ENCODE measurements around the gene ABHD3.
"Not testable (repeated sequence)": the region's sequence is repeated elsewhere in the genome, so short reads cannot be mapped to it uniquely, and the experiment has no call there.

The ABHD3 gene, protein sequence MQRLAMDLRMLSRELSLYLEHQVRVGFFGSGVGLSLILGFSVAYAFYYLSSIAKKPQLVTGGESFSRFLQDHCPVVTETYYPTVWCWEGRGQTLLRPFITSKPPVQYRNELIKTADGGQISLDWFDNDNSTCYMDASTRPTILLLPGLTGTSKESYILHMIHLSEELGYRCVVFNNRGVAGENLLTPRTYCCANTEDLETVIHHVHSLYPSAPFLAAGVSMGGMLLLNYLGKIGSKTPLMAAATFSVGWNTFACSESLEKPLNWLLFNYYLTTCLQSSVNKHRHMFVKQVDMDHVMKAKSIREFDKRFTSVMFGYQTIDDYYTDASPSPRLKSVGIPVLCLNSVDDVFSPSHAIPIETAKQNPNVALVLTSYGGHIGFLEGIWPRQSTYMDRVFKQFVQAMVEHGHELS

DNA sequence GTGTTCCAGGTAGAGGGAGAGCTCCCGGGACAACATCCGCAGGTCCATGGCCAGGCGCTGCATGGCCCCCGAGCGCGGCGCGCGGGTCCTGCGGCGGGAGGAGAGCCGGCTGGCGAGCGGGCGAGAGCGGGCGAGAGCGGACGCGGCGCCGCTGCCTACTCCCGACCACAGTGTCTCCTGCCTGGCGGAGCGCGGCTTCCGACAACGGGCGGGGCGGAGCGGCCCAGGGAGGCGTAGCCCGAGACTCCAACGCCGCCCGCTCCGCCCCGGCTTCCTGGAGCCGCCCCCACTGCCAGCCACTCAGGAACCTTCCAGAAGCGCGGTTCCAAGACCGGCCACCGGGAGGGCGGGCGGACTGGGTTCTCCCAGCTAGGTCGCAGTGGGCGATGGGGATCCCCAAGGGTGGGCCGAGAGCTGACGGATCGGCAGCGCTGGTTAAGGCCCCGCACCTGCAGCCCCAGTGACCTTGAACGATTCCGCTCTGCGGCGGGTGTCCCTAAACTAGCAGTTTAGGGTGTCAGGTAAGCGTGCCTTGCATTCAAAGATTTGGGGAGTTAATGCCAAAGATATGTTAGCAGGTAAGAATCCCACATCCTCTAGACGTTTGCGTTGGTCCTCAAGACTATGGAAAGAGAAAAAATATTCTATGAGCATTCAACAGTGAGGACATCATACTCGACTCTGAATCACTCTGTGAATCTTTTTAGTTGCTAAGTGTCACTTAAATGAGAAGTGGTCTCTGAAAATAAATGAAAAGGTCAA lies at the start of gene ABHD3:
Gene ABHD3 (minus strand): TSS at position 172 of the 762 bp plus-strand sequence. CDS start 109 bp downstream, at position 63.
- peak; percentile 92 for DNase-seq

DNA sequence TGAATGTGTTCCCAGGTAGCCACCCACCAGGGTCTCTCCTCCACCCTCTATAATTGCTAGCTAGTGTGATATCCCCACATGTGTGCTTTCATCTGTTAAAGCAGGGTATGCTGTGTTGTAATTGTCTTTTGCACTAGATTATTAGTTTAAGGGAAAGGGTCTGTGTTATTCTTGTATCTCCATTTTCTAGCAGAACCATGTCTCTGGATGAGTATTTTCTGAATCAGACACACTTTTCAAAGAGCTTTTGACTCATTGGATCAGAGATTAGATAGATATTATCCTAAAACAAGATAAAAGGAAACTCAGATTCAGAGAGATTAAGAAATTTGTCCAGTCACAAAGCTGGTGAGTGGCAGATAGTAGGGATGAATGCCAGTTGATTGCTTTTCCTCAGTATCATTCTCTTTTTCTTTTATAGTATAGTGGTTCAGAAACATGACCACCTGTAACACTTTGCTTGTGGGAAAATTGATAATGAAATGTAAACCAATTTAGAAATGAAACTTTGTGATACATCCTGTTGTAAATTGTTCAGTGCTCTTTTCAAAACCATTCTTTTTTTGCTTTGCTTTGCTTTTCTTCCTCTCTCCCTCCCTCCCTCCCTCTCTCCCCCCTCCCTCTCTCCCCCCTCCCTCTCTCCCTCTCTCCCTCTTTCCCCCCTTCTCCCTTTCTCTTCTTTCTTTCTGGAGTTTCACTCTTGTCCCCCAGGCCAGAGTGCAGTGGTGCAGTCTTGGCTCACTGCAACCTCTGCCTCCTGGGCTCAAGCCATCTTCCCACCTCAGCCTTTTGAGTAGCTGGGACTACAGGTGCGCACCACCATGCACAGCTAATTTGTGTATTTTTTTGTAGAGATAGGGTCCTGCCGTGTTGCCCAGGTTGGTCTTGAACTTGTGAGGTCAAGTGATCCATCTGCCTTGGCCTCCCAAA lies 43.5 kb upstream of the ABHD3 start:
- no peak for DNase-seq

DNA sequence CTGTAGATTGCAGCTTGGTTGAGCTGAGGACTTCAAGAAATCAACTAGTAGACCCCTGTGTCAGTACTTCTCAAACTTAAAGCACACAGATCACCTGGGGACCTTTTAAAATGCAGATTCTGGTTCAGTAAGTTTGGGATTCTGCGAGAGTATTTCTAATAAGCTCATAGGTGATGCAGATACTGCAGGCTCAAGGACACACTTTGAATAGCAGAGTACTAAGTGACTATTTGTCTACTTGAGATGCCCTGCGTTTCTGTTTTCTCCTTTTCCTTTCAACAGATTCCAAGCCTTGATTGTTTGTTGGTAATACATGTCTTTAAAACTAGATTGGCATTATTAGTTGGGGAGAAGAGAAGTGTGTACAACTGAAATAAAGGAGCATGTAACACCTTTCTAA lies 42.7 kb upstream of the ABHD3 start:
- DNase-seq, result no peak

DNA sequence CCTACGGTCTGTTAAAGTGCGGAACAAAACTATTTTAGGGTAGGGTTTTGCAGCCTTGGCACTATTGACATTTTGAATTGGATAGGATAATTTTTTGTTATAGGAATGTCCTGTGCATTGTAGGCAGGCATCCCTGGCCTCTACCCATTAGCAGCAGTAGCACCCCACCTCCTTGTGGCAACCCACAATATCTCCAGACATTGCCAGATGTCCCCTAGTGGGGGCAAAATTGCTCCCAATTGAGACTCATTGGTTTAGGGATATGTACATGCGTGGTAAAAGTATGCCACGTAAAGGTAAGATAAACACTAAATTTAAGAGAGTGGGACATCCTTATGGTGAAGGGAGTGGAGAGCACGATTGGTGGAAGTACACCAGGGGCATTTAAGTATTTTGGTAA lies 40.7 kb upstream of the ABHD3 start:
- no peak for DNase-seq

DNA sequence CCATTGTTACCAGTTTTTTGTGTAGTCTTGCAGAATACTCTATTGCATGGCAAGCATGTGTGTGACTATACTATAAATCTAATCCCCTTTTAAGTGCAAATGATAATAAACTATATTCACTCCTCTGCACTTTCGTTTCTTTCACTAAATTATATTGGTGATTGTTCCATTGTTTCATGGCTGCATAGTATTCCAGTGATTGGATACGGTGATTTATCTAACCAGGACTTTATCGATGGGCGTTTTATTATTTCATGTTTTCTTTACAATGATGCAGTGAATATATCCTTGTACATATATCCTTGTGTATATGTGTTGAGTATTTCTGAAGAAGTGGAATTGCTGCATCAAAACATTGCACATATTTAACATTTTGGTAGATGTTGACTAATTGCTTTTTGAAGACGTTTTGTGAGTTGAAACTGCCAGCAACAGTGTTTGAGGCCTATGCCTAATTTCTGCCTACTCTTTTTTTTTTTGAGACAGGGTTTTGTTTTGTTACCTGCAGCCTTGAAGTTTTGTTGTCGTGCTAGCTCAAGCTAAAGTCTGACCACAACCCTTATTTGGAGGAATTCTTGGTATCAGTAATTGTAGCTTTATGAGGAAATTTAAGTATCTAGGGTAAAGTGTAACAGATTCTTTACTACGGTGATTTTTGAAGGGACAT lies 38.7 kb upstream of the ABHD3 start:
- DNase-seq, result no peak

DNA sequence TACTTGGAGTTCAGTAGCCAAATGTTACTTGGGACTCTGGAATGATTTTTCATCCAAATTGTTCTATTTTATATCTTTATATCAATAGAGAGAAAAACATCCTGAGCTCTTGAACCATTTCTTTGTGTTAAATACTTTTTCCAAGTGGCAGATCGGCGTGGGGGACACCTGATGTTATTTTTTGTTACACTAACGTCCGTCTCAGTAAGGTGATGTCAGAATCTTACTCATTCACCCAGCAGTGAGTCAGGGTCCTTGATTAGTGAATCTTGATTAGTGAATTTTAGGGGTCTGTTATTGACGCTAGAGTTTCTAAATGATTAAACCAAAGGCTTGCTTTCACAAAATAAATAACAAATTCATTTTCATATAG lies 37.7 kb upstream of the ABHD3 start:
- no peak for DNase-seq

DNA sequence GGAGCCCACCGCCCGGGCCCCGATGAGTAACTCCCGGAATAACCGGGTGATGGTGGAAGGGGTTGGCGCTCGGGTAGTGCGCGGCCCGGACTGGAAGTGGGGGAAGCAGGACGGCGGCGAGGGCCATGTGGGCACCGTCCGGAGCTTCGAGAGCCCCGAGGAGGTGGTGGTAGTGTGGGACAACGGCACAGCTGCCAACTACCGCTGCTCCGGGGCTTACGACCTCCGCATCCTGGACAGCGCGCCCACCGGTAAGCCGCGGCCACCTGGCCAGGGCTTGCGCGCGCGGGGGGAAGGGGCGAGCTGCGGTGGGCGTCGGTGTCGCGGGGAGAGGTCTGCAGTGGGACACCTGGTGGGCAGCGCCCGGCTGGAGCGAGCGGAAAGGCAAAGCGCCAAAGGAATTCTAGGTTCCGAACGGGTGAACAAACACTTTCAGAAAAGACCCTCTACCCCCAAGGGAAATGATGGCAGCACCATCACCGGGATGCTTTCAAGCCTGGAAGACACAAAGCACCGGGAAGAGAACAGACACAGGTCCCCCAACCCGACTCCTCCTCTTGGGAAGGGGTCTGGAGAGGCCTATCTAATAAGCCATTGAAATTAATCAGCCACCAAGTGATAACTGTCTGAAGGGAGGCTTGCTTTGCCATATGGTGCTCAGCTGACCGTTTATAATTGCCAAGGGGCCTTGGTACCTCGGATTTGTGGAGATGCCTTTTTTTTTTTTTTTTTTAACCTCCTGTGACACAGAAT lies 37.2 kb upstream of the ABHD3 start:
- DNase-seq, result peak; percentile 55

DNA sequence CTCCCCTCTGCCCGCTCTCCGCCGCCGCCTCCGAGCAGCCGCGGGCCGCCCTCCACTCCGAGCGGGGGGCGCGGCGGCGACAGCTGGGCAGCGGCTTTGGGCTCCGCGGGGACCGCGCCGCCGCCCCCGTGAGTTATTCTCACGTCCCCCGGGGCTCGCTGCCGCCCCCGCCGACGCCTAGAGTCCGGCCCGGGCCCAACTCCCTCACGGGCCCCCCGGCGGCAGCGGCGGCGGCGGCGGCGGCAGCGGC lies 36.7 kb upstream of the ABHD3 start:
- no peak for DNase-seq

DNA sequence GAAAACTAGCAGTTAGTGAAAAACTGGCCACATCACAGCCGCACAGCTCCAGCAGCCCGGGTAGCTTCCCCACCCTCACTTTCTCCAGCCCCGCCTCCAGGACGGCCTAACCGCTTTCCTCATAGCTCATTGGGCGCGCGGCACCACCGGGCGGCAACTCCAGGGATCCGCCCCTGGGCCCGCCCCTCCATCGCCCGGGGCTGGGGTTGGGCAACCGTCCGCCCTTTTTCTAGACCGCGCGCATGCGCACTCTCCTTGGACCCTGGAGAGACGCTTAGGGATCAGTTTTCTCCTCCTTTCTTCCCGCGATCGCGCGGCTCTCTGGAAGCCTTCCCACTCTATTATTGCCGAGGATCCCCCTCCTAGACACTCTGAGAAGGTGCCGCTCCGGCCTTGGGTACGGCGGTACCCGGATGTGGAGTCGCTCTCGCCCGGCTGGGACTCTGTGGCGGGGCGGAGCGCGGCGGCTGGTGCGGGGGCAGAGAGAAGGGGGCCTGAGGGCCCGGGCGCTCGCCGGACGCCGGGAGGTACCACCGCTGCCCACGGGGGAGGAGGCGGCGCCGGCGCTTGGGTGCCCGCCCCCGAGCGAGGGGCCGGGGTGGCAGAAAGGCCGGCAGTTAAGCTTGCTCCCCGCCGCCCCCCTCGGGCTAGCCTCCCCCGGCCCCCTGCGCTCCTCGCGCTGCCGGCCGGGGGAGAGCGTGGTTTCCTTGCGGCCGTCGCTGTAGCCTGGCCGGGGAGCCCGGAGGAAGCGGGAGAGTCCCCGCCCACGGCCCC lies 36.2 kb upstream of the ABHD3 start, which contains the start of gene MIB1:
Gene MIB1 (plus strand): TSS at position 255 of the 774 bp plus-strand sequence. CDS start 792 bp downstream, outside the sequence.
- DNase-seq, result peak; percentile 99

DNA sequence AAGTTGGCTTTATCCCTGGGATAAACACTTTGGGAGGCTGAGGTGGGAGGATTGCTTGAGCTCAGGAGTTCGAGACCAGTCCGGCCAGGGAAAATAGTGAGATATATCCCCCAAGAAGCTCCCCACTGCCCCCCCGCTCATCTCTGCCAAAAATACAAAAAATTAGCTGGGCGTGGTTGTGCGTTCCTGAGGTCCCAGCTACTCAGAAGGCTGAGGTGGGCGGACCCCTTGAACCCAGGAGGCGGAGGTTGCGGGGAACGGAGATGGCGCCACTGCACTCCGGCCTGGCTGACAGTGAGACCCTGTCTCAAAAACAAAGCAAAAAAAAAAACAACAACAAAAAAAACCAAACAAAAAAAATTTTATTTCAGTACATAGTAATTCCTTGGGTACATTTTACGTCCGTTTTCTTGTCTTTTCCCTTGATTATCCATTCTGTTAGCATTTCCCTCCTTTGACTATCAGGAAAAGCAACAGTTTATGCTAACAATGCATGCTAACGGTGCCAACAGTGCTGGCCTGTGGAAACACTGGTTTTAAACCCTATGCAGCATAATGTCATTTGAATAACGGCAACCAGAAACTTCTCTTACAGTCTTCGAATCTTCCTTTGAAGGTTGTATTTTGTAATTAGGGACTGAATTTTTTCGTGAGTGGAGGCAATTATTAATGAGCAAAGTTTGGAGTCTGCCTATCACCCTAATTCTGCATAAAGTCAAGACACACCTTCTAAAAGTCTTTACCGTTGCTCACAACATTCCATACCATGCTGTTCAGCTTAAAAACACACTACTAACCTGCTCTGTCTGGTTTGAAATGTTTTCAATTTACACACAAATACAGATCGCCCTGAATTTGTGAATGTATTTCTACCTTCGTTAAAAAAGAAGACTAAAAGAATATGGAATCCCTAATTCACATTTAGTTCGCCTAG lies 35.3 kb upstream of the ABHD3 start:
- peak; percentile 34 for DNase-seq

DNA sequence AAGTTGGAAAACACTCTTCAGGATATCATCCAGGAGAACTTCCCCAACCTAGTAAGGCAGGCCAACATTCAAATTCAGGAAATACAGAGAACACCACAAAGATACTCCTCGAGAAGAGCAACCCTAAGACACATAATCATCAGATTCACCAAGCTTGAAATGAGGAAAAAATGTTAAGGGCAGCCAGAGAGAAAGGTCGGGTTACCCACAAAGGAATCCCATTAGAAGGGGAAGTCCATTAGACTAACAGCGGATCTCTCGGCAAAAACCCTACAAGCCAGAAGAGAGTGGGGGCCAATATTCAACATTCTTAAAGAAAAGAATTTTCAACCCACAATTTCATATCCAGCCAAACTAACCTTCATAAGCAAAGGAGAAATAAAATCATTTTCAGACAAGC lies 32.4 kb upstream of the ABHD3 start:
- DNase-seq, result not testable (repeated sequence)

DNA sequence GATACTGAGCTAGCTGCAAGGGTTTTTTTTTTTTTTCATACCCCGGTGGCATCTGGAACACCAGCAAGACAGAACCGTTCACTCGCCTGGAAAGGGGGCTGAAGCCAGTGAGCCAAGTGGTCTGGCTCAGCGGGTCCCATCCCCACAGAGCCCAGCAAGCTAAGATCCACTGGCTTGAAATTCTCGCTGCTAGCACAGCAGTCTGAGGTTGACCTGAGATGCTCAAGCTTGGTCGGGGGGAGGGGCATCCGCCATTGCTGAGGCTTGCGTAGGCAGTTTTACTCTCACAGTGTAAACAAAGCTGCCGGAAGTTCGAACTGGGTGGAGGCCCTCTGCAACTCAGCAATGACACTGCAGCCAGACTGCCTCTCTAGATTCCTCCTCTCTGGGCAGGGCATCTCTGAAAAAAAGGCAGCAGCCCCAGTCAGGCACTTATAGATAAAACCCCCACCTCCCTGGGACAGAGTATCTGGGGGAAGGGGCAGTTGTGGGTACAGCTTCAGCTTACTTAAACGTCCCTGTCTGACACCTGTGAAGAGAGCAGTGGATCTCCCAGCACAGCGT lies 31.0 kb upstream of the ABHD3 start:
- no peak for DNase-seq

DNA sequence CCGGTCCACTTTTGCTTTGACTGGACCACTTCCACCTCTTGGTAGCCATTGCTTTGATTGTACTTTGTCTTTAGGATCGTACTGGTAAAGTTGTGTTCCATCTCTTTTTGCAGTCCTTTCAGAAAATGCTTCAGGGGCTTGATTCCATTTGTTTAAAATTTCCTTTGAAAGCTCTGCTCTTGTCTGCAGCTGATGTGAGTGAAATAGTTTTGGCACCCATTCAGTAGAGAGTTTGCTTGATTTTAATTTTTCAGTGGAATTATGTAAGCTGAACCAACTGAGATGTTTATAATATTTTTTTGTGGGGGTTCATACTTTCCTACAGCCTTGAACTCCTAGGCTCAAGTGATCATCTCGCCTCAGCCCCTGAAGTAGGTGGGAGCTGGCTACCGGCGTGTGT lies 28.4 kb upstream of the ABHD3 start:
- DNase-seq, result no peak

DNA sequence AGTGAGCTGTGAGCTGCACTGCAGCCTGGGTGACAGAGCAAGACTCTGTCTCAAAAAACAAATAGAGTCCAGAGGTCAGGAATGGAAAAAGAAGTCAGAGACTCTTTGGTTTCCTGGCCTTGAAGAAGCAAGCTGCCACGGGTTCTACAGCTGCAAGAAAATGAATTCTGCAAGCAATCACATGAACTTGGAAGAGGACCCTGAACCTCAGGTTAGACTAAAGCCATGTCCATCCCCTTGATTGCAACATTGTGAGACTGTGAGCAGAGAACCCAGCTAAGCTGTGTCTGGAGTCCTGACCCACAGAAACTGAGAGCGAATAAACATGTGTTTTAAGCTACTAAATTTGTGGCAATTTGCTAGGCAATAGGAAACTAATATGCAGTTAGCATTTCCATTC lies 23.1 kb upstream of the ABHD3 start:
- DNase-seq, result no peak

DNA sequence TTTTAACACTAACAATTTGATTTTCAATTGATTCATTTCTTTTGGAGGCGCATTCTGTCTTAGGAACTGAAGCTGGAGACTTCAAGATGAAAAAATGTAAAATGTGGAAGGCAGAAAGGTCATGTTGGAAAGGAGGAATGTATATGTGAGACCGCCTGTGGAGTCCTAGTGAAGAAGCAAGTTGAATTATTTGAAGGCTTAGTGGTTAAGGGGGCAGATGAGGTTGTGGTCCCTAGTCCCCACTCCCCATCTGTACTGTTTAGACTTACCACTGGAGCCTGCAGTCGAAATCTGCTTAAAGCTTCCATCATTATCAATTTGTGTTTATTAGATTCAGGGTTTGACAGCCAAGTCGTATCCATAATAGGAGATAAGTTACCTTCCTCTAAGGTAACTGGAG lies 20.6 kb upstream of the ABHD3 start:
- no peak for DNase-seq

DNA sequence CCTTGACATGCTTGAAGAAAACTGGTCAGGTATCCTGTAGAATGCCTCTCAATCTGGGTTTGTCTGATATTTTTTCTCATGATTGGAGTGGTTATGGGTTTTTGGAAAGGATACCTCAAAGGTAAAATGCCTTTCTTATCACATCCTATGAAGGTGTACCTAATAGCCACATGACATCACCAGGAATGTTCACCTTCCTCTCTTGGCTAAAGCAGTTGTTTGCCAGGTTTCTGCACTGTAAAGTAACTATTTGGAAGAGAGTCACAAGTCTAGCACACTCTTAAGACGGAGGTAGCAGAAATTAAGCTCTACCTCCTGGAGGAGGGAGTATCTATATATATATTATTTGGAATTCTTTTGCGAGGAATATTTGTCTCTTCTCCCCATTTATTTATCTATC lies 18.1 kb upstream of the ABHD3 start:
- no peak for DNase-seq

DNA sequence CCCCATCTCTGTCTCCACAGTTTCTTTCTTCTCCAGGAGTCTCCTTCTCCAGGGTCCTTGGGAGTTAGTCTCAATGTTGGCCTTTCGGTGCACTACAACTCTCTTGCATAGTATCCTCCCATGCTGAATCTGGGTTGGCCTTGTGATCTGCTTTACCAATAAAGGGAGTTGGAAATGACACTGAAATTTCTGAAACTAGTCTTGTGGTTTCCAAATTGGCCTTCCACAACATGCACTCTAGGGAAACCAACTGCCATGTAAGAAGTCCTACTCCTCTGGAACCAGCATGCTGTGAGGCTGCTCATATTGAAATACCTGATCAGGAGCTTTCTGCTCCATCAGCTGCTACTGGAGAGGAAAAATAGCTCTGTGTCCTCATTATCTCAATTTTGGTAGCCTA lies 9.9 kb upstream of the ABHD3 start:
- DNase-seq, result no peak

DNA sequence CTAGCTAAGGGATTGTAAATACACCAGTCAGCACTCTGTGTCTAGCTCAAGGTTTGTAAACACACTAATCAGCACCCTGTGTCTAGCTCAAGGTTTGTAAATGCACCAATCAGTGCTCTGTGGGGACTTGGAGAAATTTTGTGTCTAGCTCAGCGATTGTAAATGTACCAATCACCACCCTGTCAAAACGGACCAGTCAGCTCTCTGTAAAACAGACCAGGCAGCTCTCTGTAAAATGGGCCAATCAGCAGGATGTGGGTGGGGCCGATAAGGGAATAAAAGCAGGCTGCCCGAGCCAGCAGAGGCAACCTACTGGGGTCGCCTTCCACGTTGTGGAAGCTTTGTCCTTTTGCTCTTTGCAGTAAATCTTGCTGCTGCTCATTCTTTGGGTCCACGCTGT lies 2.6 kb upstream of the ABHD3 start:
- DNase-seq, result not testable (repeated sequence)

DNA sequence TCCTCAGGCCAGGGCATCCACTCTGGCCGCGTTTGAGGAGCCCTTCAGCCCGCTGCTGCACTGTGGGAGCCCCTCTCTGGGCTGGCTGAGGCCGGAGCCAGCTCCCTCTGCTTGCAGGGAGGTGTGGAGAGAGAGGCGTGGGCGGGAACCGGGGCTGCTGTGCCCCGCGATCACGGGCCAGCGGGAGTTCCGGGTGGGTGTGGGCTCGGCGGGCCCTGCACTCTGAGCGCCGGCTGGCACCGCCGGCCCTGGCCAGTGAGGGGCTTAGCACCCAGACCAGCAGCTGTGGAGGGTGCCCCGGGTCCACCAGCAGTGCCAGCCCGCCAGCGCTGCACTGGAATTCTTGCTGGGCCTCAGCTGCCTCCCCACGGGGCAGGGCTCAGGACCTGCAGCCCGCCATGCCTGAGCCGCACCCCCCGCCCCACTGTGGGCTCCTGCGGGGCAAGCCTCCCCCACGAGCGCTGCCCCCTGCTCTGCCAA lies 1.9 kb upstream of the ABHD3 start:
- no peak for DNase-seq

Data from left hindlimb (tissue), 1 donor.